ENCODE measurements around the gene TCF23. TPM values are rescaled to one million over a fixed set of nuclear protein-coding genes. Genes with fewer than 3 reads are reported as not detected.

Gene TCF23
- total and polyA plus RNA-seq, 10 donors = 0.27 to 14.8 (median 2.9) TPM

DNA sequence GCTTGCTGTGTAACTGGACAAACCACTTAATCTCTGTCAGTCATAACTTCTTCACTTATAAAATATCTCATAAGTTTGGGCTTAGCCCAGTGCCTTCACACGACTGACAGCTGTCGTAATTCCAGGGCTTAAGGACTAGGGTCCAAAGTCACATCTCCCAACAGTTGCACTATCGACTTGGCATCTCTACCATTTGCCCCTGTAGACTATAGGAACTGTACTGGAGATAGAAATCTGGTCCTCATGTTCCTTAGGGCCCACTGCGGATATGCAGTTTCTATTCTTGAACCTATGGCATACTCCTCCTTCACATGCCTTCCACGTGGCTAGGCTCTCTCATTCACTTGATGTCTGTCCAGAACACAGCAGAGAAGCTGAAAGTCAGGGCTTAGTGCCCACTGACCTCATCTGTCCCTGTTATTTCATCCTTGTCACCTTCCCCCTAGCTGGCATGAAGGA is 22.5 kb upstream of the TCF23 start:
- Histone ChIP-seq H3K4me1 (peaks cover 0 to 19% (median 11%) of the 10 kb centered on the region in 6 donors), H3K36me3 (peaks cover 0 to 26% (median 18%) of the 10 kb centered on the region in 6 donors), H3K4me3 (no peak overlapping the region), H3K27ac (no peak overlapping the region), H3K27me3 (replicated peaks in 1 of 7) (no peaks in the 10 kb centered on the region), H3K9me3 (no peaks in the 10 kb centered on the region)
- TF ChIP-seq POLR2AphosphoS5 (IDR thresholded peaks at IDR 0.05) (no peak), POLR2A (IDR thresholded peaks at IDR 0.05) (no peak)
- TF ChIP-seq, protein P1, sequence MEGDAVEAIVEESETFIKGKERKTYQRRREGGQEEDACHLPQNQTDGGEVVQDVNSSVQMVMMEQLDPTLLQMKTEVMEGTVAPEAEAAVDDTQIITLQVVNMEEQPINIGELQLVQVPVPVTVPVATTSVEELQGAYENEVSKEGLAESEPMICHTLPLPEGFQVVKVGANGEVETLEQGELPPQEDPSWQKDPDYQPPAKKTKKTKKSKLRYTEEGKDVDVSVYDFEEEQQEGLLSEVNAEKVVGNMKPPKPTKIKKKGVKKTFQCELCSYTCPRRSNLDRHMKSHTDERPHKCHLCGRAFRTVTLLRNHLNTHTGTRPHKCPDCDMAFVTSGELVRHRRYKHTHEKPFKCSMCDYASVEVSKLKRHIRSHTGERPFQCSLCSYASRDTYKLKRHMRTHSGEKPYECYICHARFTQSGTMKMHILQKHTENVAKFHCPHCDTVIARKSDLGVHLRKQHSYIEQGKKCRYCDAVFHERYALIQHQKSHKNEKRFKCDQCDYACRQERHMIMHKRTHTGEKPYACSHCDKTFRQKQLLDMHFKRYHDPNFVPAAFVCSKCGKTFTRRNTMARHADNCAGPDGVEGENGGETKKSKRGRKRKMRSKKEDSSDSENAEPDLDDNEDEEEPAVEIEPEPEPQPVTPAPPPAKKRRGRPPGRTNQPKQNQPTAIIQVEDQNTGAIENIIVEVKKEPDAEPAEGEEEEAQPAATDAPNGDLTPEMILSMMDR (IDR thresholded peaks at IDR 0.05 in 8 of 11, conservative IDR thresholded peaks at IDR 0.05 in 3 of 11) = no peak
- intact Hi-C loops (cut with DNase I; ENCODE audit: low total_unique reads) = no loop called here
- DNase-seq = no peak
- WGBS, 5 donors = 60 to 71% (median 63%) methylated on average over 5 of the region's 5 CpGs

- TF ChIP-seq POLR2AphosphoS5 (IDR thresholded peaks at IDR 0.05) (peak in 1 of 3 donors; percentile 43), POLR2A (IDR thresholded peaks at IDR 0.05) (no peak)
- TF ChIP-seq, protein P1 (IDR thresholded peaks at IDR 0.05 in 8 of 11, conservative IDR thresholded peaks at IDR 0.05 in 3 of 11) = no peak
- H3K27me3 ChIP-seq (replicated peaks in 1 of 7) = no peaks in the 10 kb centered on the region
- peaks cover 2 to 24% (median 17%) of the 10 kb centered on the region in 6 donors for H3K4me1 ChIP-seq
- peaks cover 0 to 44% (median 31%) of the 10 kb centered on the region in 6 donors for H3K36me3 ChIP-seq
- intact Hi-C loops (cut with DNase I; ENCODE audit: low total_unique reads) = no loop called here
- DNase-seq = no peak
- H3K9me3 ChIP-seq = no peaks in the 10 kb centered on the region
- no peak overlapping the region for H3K27ac ChIP-seq
- 86 to 94% (median 90%) methylated on average over 7 to 9 of the region's 9 CpGs for WGBS, 5 donors
- H3K4me3 ChIP-seq = no peak overlapping the region
These were observed 20.7 kb upstream of the TCF23 start for GRCh38 chr2:27127883-27128667.

DNA sequence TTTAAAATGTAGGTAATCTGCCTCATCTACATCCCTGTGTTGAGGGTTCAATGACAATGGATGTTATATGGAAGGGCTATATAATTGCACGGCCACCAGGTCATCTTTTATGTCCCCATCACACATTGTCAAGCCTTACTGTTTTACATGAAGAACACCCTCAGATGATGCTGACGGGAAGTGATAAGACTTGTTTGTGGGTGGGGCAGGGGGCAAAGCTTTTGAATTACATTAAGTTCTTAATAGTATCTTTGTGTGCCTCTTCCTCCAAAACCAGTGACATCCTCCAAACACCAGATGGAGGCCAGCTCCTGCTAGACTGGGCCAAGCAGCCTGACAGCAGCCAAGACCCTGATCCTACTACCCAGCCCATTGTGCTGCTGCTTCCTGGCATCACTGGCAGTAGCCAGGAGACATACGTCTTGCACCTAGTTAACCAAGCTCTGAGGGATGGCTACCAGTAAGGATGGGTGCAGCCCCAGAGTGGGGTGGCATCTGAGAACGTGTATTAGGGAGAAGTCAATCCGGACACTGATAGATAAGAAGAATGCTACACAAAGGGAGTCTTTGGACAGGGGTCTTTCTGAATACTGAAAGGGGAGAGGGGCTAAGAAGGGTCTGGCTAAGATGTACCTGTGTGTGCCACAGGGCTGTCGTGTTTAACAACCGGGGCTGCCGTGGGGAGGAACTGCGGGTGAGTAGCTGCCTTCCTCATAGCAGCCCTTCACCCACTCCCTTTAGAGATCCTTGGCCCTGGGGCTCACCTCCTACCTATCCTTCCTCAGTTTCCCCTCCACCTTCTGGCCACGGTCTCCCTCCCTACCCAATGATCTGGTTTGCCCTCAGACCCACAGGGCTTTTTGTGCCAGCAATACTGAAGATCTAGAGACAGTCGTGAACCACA is 19.9 kb upstream of the TCF23 start:
- Histone ChIP-seq H3K4me1 (peaks cover 9 to 27% (median 21%) of the 10 kb centered on the region in 6 donors), H3K9me3 (no peaks in the 10 kb centered on the region), H3K27ac (no peak overlapping the region), H3K36me3 (peaks cover 0 to 46% (median 31%) of the 10 kb centered on the region in 6 donors), H3K27me3 (replicated peaks in 1 of 7) (no peaks in the 10 kb centered on the region), H3K4me3 (no peak overlapping the region)
- WGBS, 5 donors = 78 to 88% (median 82%) methylated on average over 11 of the region's 11 CpGs
- peak in 1 of 3 donors; percentile 35 for TF ChIP-seq POLR2AphosphoS5 (IDR thresholded peaks at IDR 0.05)
- TF ChIP-seq, protein P1 (IDR thresholded peaks at IDR 0.05 in 8 of 11, conservative IDR thresholded peaks at IDR 0.05 in 3 of 11) = no peak
- DNase-seq = no peak
- intact Hi-C loops (cut with DNase I; ENCODE audit: low total_unique reads) = no loop called here
